Measurements from ENCODE around the gene AUP1. TPM values are rescaled to one million over a fixed set of nuclear protein-coding genes. Genes with fewer than 3 reads are reported as not detected.
A peak's percentile ranks its signal among the peaks of the same experiment; 100 is the strongest.
"Not testable (repeated sequence)": the region's sequence is repeated elsewhere in the genome, so short reads cannot be mapped to it uniquely, and the experiment has no call there.

Gene AUP1
- polyA plus RNA-seq, 4 donors = 95.8 to 113 (median 110) TPM

DNA sequence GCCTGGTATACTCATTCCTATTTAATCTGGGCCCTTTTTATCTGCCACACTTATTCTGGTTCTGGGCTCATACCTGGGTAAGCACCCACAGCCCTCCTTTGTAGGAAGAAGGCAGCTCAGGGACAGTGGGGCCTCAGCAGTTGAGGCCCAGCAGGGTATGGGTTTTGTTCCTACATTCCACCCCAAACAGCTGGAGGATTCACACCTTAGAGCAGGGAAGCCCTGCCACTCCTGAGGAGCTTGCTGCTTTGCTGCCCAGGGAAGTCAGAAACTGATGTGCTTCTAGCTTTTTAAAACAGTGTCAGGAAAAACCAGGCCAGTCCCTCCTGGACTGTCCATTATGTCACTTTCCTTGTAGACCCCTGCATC, 28.9 kb downstream of the AUP1 start:
- no peak for DNase-seq (ENCODE audit: low read depth in 4 of 4, low spot score in 3 of 4)

DNA sequence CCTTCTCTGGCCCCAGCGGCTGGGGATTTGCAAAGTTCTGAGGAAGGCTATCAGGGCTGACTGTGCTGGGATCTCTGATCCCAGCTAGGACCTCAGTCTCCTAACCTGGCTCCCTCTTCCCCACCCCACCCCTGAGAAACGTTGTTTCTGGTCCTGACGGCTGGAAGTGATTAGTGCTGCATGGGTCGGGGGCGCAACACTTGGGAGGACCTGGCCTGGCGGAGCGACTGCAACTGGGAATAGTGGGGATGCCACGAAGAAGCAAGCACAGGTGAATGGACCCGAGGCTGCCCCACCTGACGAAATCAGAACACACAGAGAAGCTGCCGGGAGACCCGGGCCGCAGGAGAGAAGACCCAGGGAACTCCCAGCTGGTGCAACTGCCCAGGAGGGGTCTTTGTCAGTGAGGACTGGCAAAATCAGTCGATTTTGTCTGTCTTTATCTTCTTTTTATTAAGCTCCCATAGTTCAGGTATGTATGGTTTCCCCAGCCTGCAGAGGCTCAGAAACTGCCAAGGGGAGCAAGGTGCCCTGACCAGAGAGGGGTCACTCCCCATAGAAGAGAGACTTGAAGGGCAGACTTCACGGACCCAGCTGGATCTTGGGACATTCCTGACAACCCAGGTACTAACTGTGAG, 29.4 kb downstream of the AUP1 start:
- DNase-seq (ENCODE audit: low read depth in 4 of 4, low spot score in 3 of 4) = no peak

- no peak for DNase-seq (ENCODE audit: low read depth in 4 of 4, low spot score in 3 of 4)
These were observed 30.1 kb downstream of the AUP1 start, which contains the start of gene LBX2 for GRCh38 chr2:74499267-74499939. LBX2 (minus strand) TSS chr2:74499603; CDS start chr2:74499537, 66 bp downstream.

DNA sequence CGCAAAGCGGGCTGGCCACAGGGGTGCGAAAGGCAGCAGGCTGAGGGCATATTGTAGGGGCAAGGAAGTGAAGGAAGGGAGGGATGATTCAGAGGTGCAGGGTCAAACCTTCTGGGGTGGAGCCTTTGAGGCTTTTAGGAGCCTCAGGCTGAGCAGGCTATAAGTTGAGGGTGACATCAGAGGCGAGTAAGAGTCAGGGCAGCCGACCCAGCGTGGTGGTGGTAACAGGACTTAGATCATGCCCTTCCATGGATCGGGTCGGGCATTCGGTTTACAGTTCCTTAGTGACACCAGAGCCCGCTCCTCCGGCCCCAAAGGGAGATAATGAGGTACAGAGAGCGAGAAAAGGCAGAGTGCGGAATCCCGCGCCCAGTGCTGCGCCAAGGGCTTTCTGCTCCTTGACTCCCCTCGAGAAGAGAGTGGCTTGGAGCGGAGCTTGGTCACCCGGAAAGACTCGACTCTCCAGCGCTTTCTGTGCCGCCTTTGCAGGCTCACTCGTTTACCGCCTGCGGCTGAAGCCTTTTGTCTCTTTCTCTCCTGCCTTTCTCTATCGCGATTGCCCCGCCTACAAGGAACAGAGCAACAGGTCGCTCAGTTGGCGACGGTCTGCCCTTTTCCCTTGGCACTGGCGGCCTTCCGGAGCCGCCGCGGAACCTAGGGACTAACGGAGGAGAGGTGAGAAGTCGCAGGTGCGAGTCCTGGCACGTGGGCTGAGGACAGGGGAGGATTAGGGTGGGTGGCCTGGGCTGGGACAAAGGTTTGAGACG, 30.8 kb downstream of the AUP1 start:
- DNase-seq (ENCODE audit: low read depth in 4 of 4, low spot score in 3 of 4) = no peak

DNA sequence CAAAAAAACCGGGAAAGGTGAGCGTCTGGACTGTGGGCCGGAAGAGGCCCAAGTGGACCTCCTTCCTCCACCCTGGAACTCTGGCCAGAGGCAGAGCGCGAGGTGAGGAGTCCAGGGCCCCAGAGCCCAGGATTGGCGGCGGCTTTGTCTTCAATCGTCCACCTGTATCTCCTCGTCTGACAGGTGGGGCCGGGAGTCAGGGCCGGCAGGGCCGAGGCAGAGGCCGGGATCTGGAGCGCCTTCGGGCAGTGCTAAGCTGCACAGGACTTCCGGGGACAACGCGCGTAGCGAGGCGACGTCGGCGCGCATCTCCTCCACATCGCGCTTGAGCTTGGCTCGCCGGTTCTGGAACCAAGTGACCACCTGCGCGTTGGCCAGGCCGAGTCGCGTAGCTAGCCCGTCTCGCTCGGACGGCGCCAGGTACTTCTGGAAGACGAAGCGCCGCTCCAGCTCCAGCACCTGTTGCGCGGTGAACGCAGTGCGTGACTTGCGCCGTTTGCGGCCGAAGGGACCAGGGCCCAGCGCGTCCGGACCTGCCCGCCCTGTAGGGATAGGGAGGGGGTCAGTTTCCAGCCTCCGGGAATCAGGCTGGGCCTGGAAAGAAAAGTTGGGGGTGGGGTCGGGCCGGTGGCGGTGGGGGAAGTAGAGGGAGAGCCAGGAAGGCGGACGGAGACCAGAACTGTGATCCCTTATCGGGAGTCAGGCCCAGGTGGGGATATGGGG, 31.6 kb downstream of the AUP1 start:
- DNase-seq (ENCODE audit: low read depth in 4 of 4, low spot score in 3 of 4) = no peak

DNA sequence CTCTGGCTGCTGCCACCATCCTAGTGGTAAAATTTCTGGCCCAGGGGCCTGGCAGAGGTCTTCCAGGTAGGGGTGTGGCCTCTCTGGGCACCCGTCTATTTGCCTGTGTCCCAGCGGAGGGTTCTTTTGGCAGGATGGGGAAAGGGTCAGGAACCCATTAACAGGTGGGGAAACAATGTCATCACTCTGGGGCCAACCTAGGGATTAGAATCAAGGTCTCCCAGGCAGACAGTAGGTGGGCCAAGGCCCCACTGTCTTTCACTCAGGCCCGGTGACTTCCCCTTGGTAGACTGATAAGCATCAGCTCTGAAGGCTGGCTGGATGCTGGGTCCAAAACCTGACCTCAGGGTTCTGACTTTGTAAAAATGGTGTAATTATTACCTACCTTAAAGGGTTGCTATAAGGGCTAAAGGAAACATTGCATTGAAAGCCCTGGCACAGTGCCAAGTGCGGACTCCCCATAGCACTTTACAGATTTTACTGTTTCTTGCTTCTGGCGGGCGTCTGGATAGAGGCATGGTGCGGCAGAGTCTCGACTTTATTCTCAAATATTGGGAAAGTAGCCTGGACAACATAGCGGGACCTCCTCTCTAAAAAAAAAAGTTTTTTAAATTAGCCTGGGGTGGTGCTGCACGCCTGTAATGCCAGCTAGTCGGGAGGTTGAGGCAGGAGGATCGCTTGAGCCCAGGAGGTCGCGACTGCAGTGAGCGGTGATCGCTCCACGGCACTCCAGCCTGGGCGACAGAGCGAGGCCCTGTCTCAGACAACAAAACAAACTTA, 32.3 kb downstream of the AUP1 start:
- no peak for DNase-seq (ENCODE audit: low read depth in 4 of 4, low spot score in 3 of 4)

DNA sequence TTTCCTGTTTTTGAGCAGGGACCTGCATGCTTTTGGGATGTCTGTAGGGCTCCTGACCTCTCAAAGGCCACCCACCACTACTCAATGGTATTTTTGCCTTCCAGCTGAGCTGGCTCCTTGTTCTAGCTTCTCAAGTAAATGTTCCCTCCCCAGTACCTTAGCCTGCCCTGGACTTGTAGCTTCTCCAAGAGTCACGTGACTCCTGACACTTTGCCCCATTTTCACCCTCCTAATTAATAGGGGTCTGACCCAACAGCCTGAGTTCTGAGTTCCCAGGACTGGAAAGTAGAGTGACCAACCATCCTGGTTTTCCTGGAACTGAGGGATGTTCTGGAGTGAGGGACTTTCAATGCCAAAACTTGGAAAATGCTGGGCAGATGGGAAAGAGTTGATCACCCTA, 34.1 kb downstream of the AUP1 start:
- no peak for DNase-seq (ENCODE audit: low read depth in 4 of 4, low spot score in 3 of 4)

- no peak for DNase-seq (ENCODE audit: low read depth in 4 of 4, low spot score in 3 of 4)
These were observed 36.0 kb downstream of the AUP1 start for GRCh38 chr2:74493546-74493945.

- no peak for DNase-seq (ENCODE audit: low read depth in 4 of 4, low spot score in 3 of 4)
These were observed 37.6 kb downstream of the AUP1 start for GRCh38 chr2:74491648-74492544.

DNA sequence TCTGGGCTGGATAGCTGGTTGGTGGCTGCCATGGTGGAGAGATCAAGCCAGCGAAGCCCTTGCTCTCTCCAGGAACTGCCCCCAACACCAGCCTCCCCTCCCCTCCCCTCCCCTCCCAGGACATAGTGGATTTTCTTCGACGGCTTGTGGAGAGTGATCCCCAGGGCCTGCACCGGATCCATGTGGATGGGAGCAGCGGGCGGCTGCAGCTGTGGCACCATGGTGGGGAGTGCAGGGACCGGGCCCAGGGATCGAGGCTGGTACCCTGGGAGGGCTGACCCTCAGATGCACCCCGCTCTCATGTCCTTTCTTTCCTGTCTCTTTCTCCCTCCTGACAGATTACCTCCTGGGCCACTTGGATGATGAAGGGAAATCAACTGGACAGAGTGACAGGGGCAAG, 39.6 kb downstream of the AUP1 start:
- DNase-seq (ENCODE audit: low read depth in 4 of 4, low spot score in 3 of 4) = no peak

- DNase-seq (ENCODE audit: low read depth in 4 of 4, low spot score in 3 of 4) = no peak
These were observed 40.6 kb downstream of the AUP1 start for GRCh38 chr2:74488643-74489481.

- DNase-seq (ENCODE audit: low read depth in 4 of 4, low spot score in 3 of 4) = no peak
These were observed 43.4 kb downstream of the AUP1 start for GRCh38 chr2:74486141-74486540.

GRCh38 chr2:74483675-74484164, 45.8 kb downstream of the AUP1 start:
- DNase-seq (ENCODE audit: low read depth in 4 of 4, low spot score in 3 of 4) = not testable (repeated sequence)

GRCh38 chr2:74482801-74483674, 46.5 kb downstream of the AUP1 start, which contains the start of the genes CCDC142 and TTC31:
CCDC142 (minus strand) TSS chr2:74482998; CDS start chr2:74482837, 161 bp downstream.
TTC31 (plus strand) TSS chr2:74483081; CDS start chr2:74483096, 15 bp downstream.
- DNase-seq (ENCODE audit: low read depth in 4 of 4, low spot score in 3 of 4) = peak; percentile 92 to 96 (median 94)

GRCh38 chr2:74481961-74482800, 47.3 kb downstream of the AUP1 start:
- no peak for DNase-seq (ENCODE audit: low read depth in 4 of 4, low spot score in 3 of 4)

DNA sequence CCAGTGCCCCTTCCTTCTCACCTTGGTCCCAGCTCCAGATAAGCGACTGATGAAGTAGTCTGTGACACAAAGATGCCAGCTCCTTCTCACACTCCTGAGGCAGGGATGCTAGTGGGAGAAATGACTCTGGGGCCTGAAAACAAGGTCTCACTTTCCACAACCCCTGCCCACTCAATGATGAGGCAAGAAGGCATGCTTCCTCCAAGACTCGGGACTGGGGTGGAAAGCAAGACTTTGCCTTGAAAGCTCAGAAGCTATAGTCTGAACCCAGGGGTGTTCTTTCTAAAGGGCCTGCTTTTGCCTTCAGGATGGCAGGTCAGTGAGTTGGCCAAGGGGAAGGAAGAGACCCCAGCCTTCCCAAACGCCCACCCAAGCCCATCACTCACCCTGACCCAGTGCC, 48.1 kb downstream of the AUP1 start:
- DNase-seq (ENCODE audit: low read depth in 4 of 4, low spot score in 3 of 4) = no peak

Data from right renal pelvis (tissue), 4 donors.